ENCODE measurements around the gene DCTN4.

DCTN4 gene

GRCh38 chr5:150778517-150779396, 19.9 kb upstream of the DCTN4 start, which contains the start of gene SMIM3:
Gene SMIM3, plus strand, starts transcription at chr5:150778757. Its CDS starts 16,684 bp downstream, at chr5:150795441.
- 0 to 1% methylated on average over 59 of the region's 59 CpGs for WGBS, 2 experiments
- H3K36me3 ChIP-seq (ENCODE audit: control insufficient read depth, insufficient read depth, low read length) = no peaks in the 10 kb centered on the region
- H3K27ac ChIP-seq (ENCODE audit: insufficient read depth, low read depth, low read length, poor library complexity, severe bottlenecking) = peak within 1 kb of the TSS; percentile 72
- H3K27me3 ChIP-seq (ENCODE audit: control insufficient read depth, insufficient read depth, low read length, poor library complexity, severe bottlenecking) = no peaks in the 10 kb centered on the region
- peak within 1 kb of the TSS; percentile 71 for H3K4me3 ChIP-seq (ENCODE audit: insufficient read depth, low read depth, low read length)
- H3K4me1 ChIP-seq (ENCODE audit: control insufficient read depth, insufficient read depth, low read length) = peaks cover 5% of the 10 kb centered on the region
- H3K9me3 ChIP-seq (ENCODE audit: control insufficient read depth, low read length) = no peaks in the 10 kb centered on the region

- no peaks in the 10 kb centered on the region for H3K36me3 ChIP-seq (ENCODE audit: control insufficient read depth, insufficient read depth, low read length)
- H3K27ac ChIP-seq (ENCODE audit: insufficient read depth, low read depth, low read length, poor library complexity, severe bottlenecking) = peak overlapping the region; percentile 72
- H3K9me3 ChIP-seq (ENCODE audit: control insufficient read depth, low read length) = no peaks in the 10 kb centered on the region
- H3K4me3 ChIP-seq (ENCODE audit: insufficient read depth, low read depth, low read length) = peak overlapping the region; percentile 71
- no peaks in the 10 kb centered on the region for H3K27me3 ChIP-seq (ENCODE audit: control insufficient read depth, insufficient read depth, low read length, poor library complexity, severe bottlenecking)
- 27 to 31% methylated on average over 7 of the region's 7 CpGs for WGBS, 2 experiments
- H3K4me1 ChIP-seq (ENCODE audit: control insufficient read depth, insufficient read depth, low read length) = peaks cover 5% of the 10 kb centered on the region
Observed at GRCh38 chr5:150778088-150778516, 19.3 kb upstream of the DCTN4 start.

- no peaks in the 10 kb centered on the region for H3K9me3 ChIP-seq (ENCODE audit: control insufficient read depth, low read length)
- H3K27ac ChIP-seq (ENCODE audit: insufficient read depth, low read depth, low read length, poor library complexity, severe bottlenecking) = no peak overlapping the region
- no peaks in the 10 kb centered on the region for H3K27me3 ChIP-seq (ENCODE audit: control insufficient read depth, insufficient read depth, low read length, poor library complexity, severe bottlenecking)
- 76 to 77% methylated on average over 3 of the region's 3 CpGs for WGBS, 2 experiments
- H3K4me3 ChIP-seq (ENCODE audit: insufficient read depth, low read depth, low read length) = no peak overlapping the region
- H3K4me1 ChIP-seq (ENCODE audit: control insufficient read depth, insufficient read depth, low read length) = peaks cover 5% of the 10 kb centered on the region
- H3K36me3 ChIP-seq (ENCODE audit: control insufficient read depth, insufficient read depth, low read length) = no peaks in the 10 kb centered on the region
Observed at GRCh38 chr5:150777685-150778084, 18.9 kb upstream of the DCTN4 start.

- Histone ChIP-seq H3K4me1 (ENCODE audit: control insufficient read depth, insufficient read depth, low read length) (no peaks in the 10 kb centered on the region), H3K27ac (ENCODE audit: insufficient read depth, low read depth, low read length, poor library complexity, severe bottlenecking) (no peak overlapping the region), H3K4me3 (ENCODE audit: insufficient read depth, low read depth, low read length) (no peak overlapping the region), H3K9me3 (ENCODE audit: control insufficient read depth, low read length) (no peaks in the 10 kb centered on the region), H3K36me3 (ENCODE audit: control insufficient read depth, insufficient read depth, low read length) (no peaks in the 10 kb centered on the region), H3K27me3 (ENCODE audit: control insufficient read depth, insufficient read depth, low read length, poor library complexity, severe bottlenecking) (peaks cover 5% of the 10 kb centered on the region)
- 94 to 100% methylated on average over 1 of the region's 1 CpG for WGBS, 2 experiments
Observed at GRCh38 chr5:150774145-150774544, 15.3 kb upstream of the DCTN4 start.

GRCh38 chr5:150771034-150771795, 12.4 kb upstream of the DCTN4 start:
- H3K27ac ChIP-seq (ENCODE audit: insufficient read depth, low read depth, low read length, poor library complexity, severe bottlenecking) = no peak overlapping the region
- 86% methylated on average over 1 of the region's 1 CpG; no CpG with 5 or more reads in 1 of the 2 experiments for WGBS, 2 experiments
- no peaks in the 10 kb centered on the region for H3K36me3 ChIP-seq (ENCODE audit: control insufficient read depth, insufficient read depth, low read length)
- peaks cover 10% of the 10 kb centered on the region for H3K27me3 ChIP-seq (ENCODE audit: control insufficient read depth, insufficient read depth, low read length, poor library complexity, severe bottlenecking)
- H3K9me3 ChIP-seq (ENCODE audit: control insufficient read depth, low read length) = no peaks in the 10 kb centered on the region
- no peak overlapping the region for H3K4me3 ChIP-seq (ENCODE audit: insufficient read depth, low read depth, low read length)
- no peaks in the 10 kb centered on the region for H3K4me1 ChIP-seq (ENCODE audit: control insufficient read depth, insufficient read depth, low read length)

GRCh38 chr5:150766251-150766650, 7.4 kb upstream of the DCTN4 start:
- H3K4me1 ChIP-seq (ENCODE audit: control insufficient read depth, insufficient read depth, low read length) = no peaks in the 10 kb centered on the region
- no peaks in the 10 kb centered on the region for H3K36me3 ChIP-seq (ENCODE audit: control insufficient read depth, insufficient read depth, low read length)
- no peak overlapping the region for H3K4me3 ChIP-seq (ENCODE audit: insufficient read depth, low read depth, low read length)
- H3K27me3 ChIP-seq (ENCODE audit: control insufficient read depth, insufficient read depth, low read length, poor library complexity, severe bottlenecking) = peaks cover 10% of the 10 kb centered on the region
- H3K27ac ChIP-seq (ENCODE audit: insufficient read depth, low read depth, low read length, poor library complexity, severe bottlenecking) = no peak overlapping the region
- no peaks in the 10 kb centered on the region for H3K9me3 ChIP-seq (ENCODE audit: control insufficient read depth, low read length)
- 94% methylated on average over 2 of the region's 2 CpGs for WGBS, 2 experiments

- no peaks in the 10 kb centered on the region for H3K9me3 ChIP-seq (ENCODE audit: control insufficient read depth, low read length)
- H3K27ac ChIP-seq (ENCODE audit: insufficient read depth, low read depth, low read length, poor library complexity, severe bottlenecking) = no peak overlapping the region
- peaks cover 10% of the 10 kb centered on the region for H3K27me3 ChIP-seq (ENCODE audit: control insufficient read depth, insufficient read depth, low read length, poor library complexity, severe bottlenecking)
- 100% methylated on average over 1 of the region's 1 CpG; no CpG with 5 or more reads in 1 of the 2 experiments for WGBS, 2 experiments
- H3K36me3 ChIP-seq (ENCODE audit: control insufficient read depth, insufficient read depth, low read length) = no peaks in the 10 kb centered on the region
- no peak overlapping the region for H3K4me3 ChIP-seq (ENCODE audit: insufficient read depth, low read depth, low read length)
- H3K4me1 ChIP-seq (ENCODE audit: control insufficient read depth, insufficient read depth, low read length) = no peaks in the 10 kb centered on the region
Observed at GRCh38 chr5:150765799-150766169, 7.0 kb upstream of the DCTN4 start.

GRCh38 chr5:150765011-150765798, 6.4 kb upstream of the DCTN4 start:
- Histone ChIP-seq H3K4me3 (ENCODE audit: insufficient read depth, low read depth, low read length) (no peak overlapping the region), H3K4me1 (ENCODE audit: control insufficient read depth, insufficient read depth, low read length) (no peaks in the 10 kb centered on the region), H3K36me3 (ENCODE audit: control insufficient read depth, insufficient read depth, low read length) (no peaks in the 10 kb centered on the region), H3K9me3 (ENCODE audit: control insufficient read depth, low read length) (no peaks in the 10 kb centered on the region), H3K27ac (ENCODE audit: insufficient read depth, low read depth, low read length, poor library complexity, severe bottlenecking) (no peak overlapping the region), H3K27me3 (ENCODE audit: control insufficient read depth, insufficient read depth, low read length, poor library complexity, severe bottlenecking) (peaks cover 10% of the 10 kb centered on the region)
- 75 to 88% methylated on average over 2 of the region's 2 CpGs for WGBS, 2 experiments

GRCh38 chr5:150764530-150764929, 5.7 kb upstream of the DCTN4 start:
- Histone ChIP-seq H3K27me3 (ENCODE audit: control insufficient read depth, insufficient read depth, low read length, poor library complexity, severe bottlenecking) (peaks cover 7% of the 10 kb centered on the region), H3K27ac (ENCODE audit: insufficient read depth, low read depth, low read length, poor library complexity, severe bottlenecking) (no peak overlapping the region), H3K36me3 (ENCODE audit: control insufficient read depth, insufficient read depth, low read length) (no peaks in the 10 kb centered on the region), H3K4me1 (ENCODE audit: control insufficient read depth, insufficient read depth, low read length) (no peaks in the 10 kb centered on the region), H3K4me3 (ENCODE audit: insufficient read depth, low read depth, low read length) (no peak overlapping the region), H3K9me3 (ENCODE audit: control insufficient read depth, low read length) (no peaks in the 10 kb centered on the region)
- 93 to 94% methylated on average over 2 of the region's 2 CpGs for WGBS, 2 experiments

Measured in ectodermal cell (in vitro differentiated cells).